SU-DHL-6 (cell line): ENCODE data around the gene GTF3C2.

ENCODE experiments used
- EZH2phosphoT487 ChIP-seq: fragments of 200-600 bp; sonication (generic), shearing (Covaris generic); conservative IDR thresholded peaks from 2 replicates; pipeline ENCODE4 v1.6.1; 2018; ENCODE audit warnings: mild to moderate bottlenecking, antibody characterized with exemption, low read length, moderate library complexity, mixed read lengths
- TF ChIP-seq, protein P1 (sequence below): fragments of 200-600 bp; sonication (generic); IDR thresholded peaks from one replicate; pipeline ENCODE4 v1.5.1; 2017; ENCODE audit warnings: antibody characterized with exemption, mild to moderate bottlenecking, low read length, moderate library complexity; ENCODE audit not compliant: insufficient read depth, poor library complexity, severe bottlenecking

GRCh38 chr2:27294928-27295327 is 61.6 kb downstream of the GTF3C2 start:
- TF ChIP-seq, protein P1, sequence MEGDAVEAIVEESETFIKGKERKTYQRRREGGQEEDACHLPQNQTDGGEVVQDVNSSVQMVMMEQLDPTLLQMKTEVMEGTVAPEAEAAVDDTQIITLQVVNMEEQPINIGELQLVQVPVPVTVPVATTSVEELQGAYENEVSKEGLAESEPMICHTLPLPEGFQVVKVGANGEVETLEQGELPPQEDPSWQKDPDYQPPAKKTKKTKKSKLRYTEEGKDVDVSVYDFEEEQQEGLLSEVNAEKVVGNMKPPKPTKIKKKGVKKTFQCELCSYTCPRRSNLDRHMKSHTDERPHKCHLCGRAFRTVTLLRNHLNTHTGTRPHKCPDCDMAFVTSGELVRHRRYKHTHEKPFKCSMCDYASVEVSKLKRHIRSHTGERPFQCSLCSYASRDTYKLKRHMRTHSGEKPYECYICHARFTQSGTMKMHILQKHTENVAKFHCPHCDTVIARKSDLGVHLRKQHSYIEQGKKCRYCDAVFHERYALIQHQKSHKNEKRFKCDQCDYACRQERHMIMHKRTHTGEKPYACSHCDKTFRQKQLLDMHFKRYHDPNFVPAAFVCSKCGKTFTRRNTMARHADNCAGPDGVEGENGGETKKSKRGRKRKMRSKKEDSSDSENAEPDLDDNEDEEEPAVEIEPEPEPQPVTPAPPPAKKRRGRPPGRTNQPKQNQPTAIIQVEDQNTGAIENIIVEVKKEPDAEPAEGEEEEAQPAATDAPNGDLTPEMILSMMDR = no peak
- TF ChIP-seq EZH2phosphoT487 = no peak
